ENCODE measurements around the gene GK. TPM values are rescaled to one million over a fixed set of nuclear protein-coding genes. Genes with fewer than 3 reads are reported as not detected.
A peak's percentile ranks its signal among the peaks of the same experiment; 100 is the strongest.

Gene GK
- total and polyA plus RNA-seq, 9 of the 15 experiments (the other 6 are each of a cell fraction or from before 2014, with no cell fraction given): 8.0 to 15.7 (median 12.4) TPM

DNA sequence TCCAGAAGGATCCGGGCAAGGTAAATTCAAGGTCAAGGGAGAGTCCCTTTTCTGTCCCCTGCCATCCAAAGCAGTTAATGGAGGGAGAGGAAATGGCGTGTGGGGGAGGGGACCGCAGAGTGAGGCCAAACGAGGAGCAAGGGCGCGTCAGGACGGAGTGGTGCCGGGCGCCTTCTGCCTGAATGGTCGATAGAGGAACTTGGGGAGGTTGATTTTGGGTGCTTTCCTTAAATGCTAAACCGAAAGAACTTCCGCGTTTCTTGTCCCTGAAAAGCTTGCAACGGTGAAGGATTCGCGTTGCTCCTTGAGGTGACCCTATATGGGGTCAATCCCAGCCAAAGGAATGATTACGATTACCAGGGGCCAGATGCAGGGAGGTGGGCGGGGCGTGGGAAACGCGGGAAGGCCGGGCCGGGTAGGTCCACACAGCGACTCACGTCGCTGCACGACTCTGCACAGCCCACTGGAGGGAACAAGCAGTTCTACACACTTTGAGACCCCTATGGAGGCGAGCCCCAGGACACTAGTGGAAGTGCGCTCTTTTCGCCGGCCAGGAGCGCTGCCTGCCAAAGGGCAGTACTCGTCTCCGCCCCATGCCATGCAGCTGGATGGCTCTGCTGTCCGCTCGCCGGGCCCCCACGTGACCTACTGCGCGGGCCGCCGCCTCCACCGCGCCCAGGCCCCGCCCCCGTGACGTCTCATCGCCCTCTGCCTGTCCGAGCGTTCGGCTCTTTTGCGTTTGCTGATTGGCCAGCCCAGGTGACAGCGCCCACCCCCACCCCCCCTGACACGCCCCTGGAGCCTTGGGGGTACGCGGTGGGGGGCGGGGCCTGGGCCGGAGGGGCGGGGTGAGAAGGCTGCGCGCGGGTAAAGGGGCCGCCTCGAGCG lies 452 bp upstream of the GK start (continued):
- peak; percentile 31 for TF ChIP-seq HNRNPLL (IDR thresholded peaks at IDR 0.05; ENCODE audit: low read depth, low read length, poor library complexity, severe bottlenecking)
- peak in 1 of 2 experiments; percentile 7; a peak in 1 of 4 replicates for TF ChIP-seq TRIM24 (IDR thresholded peaks at IDR 0.05)
- peak; percentile 42 for TF ChIP-seq TAF9B (IDR thresholded peaks at IDR 0.05; ENCODE audit: partially characterized antibody)
- TF ChIP-seq CEBPG (CRISPR knock-in tag; IDR thresholded peaks at IDR 0.05): no peak
- no peak for TF ChIP-seq CEBPG (tag; conservative IDR thresholded peaks at IDR 0.05 in 1 of 2, IDR thresholded peaks at IDR 0.05 in 1 of 2)
- no peak for TF ChIP-seq ZNF146 (CRISPR knock-in tag; IDR thresholded peaks at IDR 0.05; ENCODE audit: unreplicated experiment)
- no peak for TF ChIP-seq HCFC1 (IDR thresholded peaks at IDR 0.05; ENCODE audit: low read depth, low read length)
- no peak for TF ChIP-seq ZNF707 (CRISPR knock-in tag; conservative IDR thresholded peaks at IDR 0.05)
- TF ChIP-seq BRF1 (IDR thresholded peaks at IDR 0.05; ENCODE audit: borderline replicate concordance, extremely low read depth, insufficient read length): no peak
- TF ChIP-seq ZC3H8 (IDR thresholded peaks at IDR 0.05): no peak
- 0 out of 2 replicates have a peak, but pooled peaks have one; percentile 28 for TF ChIP-seq CBX1 (IDR thresholded peaks at IDR 0.05; ENCODE audit: low read depth)
- TF ChIP-seq, protein P1, sequence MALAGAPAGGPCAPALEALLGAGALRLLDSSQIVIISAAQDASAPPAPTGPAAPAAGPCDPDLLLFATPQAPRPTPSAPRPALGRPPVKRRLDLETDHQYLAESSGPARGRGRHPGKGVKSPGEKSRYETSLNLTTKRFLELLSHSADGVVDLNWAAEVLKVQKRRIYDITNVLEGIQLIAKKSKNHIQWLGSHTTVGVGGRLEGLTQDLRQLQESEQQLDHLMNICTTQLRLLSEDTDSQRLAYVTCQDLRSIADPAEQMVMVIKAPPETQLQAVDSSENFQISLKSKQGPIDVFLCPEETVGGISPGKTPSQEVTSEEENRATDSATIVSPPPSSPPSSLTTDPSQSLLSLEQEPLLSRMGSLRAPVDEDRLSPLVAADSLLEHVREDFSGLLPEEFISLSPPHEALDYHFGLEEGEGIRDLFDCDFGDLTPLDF (CRISPR knock-in tag; IDR thresholded peaks at IDR 0.05): no peak
- TF ChIP-seq, protein P2, sequence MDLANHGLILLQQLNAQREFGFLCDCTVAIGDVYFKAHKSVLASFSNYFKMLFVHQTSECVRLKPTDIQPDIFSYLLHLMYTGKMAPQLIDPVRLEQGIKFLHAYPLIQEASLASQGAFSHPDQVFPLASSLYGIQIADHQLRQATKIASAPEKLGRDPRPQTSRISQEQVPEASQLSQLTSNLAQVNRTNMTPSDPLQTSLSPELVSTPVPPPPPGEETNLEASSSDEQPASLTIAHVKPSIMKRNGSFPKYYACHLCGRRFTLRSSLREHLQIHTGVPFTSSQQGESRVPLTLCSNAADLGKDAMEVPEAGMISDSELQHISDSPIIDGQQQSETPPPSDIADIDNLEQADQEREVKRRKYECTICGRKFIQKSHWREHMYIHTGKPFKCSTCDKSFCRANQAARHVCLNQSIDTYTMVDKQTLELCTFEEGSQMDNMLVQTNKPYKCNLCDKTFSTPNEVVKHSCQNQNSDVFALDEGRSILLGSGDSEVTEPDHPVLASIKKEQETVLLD (IDR thresholded peaks at IDR 0.05): no peak
- TF ChIP-seq, protein P3, sequence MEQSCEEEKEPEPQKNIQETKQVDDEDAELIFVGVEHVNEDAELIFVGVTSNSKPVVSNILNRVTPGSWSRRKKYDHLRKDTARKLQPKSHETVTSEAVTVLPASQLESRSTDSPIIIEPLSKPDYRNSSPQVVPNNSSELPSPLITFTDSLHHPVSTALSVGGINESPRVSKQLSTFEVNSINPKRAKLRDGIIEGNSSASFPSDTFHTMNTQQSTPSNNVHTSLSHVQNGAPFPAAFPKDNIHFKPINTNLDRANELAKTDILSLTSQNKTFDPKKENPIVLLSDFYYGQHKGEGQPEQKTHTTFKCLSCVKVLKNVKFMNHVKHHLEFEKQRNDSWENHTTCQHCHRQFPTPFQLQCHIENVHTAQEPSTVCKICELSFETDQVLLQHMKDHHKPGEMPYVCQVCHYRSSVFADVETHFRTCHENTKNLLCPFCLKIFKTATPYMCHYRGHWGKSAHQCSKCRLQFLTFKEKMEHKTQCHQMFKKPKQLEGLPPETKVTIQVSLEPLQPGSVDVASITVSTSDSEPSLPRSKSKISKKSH (CRISPR knock-in tag; IDR thresholded peaks at IDR 0.05): no peak
- TF ChIP-seq, protein P4, sequence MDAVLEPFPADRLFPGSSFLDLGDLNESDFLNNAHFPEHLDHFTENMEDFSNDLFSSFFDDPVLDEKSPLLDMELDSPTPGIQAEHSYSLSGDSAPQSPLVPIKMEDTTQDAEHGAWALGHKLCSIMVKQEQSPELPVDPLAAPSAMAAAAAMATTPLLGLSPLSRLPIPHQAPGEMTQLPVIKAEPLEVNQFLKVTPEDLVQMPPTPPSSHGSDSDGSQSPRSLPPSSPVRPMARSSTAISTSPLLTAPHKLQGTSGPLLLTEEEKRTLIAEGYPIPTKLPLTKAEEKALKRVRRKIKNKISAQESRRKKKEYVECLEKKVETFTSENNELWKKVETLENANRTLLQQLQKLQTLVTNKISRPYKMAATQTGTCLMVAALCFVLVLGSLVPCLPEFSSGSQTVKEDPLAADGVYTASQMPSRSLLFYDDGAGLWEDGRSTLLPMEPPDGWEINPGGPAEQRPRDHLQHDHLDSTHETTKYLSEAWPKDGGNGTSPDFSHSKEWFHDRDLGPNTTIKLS (IDR thresholded peaks at IDR 0.05; ENCODE audit: borderline replicate concordance, low read depth): no peak; the same call in 1 of the 2 replicates
- peak; percentile 55 for TF ChIP-seq ZFX (CRISPR knock-in tag; IDR thresholded peaks at IDR 0.05)
- TF ChIP-seq, protein P5, sequence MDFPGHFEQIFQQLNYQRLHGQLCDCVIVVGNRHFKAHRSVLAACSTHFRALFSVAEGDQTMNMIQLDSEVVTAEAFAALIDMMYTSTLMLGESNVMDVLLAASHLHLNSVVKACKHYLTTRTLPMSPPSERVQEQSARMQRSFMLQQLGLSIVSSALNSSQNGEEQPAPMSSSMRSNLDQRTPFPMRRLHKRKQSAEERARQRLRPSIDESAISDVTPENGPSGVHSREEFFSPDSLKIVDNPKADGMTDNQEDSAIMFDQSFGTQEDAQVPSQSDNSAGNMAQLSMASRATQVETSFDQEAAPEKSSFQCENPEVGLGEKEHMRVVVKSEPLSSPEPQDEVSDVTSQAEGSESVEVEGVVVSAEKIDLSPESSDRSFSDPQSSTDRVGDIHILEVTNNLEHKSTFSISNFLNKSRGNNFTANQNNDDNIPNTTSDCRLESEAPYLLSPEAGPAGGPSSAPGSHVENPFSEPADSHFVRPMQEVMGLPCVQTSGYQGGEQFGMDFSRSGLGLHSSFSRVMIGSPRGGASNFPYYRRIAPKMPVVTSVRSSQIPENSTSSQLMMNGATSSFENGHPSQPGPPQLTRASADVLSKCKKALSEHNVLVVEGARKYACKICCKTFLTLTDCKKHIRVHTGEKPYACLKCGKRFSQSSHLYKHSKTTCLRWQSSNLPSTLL (IDR thresholded peaks at IDR 0.05): no peak
- TF ChIP-seq PRMT5 (CRISPR knock-in tag; IDR thresholded peaks at IDR 0.05): no peak
- no peak for TF ChIP-seq RBM25 (IDR thresholded peaks at IDR 0.05; ENCODE audit: low read depth, low read length, severe bottlenecking)
- no peak for TF ChIP-seq KDM4B (IDR thresholded peaks at IDR 0.05; ENCODE audit: borderline replicate concordance in 2 of 2, low read depth in 1 of 2)

All from K562 (cell line).